GM12878 (cell line): ENCODE measurements around the gene ST7. TPM values are rescaled to one million over a fixed set of nuclear protein-coding genes. Genes with fewer than 3 reads are reported as not detected.

Source experiments
- CTCF ChIP-seq, 3 experiments: IDR thresholded peaks in 2 of 3; conservative IDR thresholded peaks in 1 of 3; 2 replicates each; pipeline ENCODE4 v1.5.1; 2011; ENCODE audit warnings: low read depth in 3 of 3, low read length in 3 of 3, mild to moderate bottlenecking in 3 of 3, control low read depth in 2 of 3, moderate library complexity in 2 of 3, inconsistent platforms in 1 of 3, mixed read lengths in 1 of 3; ENCODE audit not compliant: control insufficient read depth in 2 of 3, insufficient read depth in 1 of 3; ENCODE audit errors: extremely low read depth in 1 of 3
- ETV6 ChIP-seq, 2 experiments: fragments of 450-650 bp in 1 of 2; IDR thresholded peaks in 1 of 2; conservative IDR thresholded peaks in 1 of 2; 2 replicates each; pipeline ENCODE4 v1.6.1; 2014; ENCODE audit warnings: antibody characterized with exemption in 1 of 2, borderline replicate concordance in 1 of 2, low read depth in 1 of 2, mild to moderate bottlenecking in 1 of 2, moderate library complexity in 1 of 2
- EZH2 ChIP-seq: IDR thresholded peaks from 2 replicates; pipeline ENCODE4 v1.6.1; 2012; ENCODE audit warnings: low read depth, mild to moderate bottlenecking, control low read depth, inconsistent platforms, low read length, borderline replicate concordance; ENCODE audit not compliant: control insufficient read depth
- JUND ChIP-seq: IDR thresholded peaks from 2 replicates; pipeline ENCODE4 v1.6.1; 2012; ENCODE audit warnings: low read depth, mild to moderate bottlenecking, low read length, improper control_type of control experiment, moderate library complexity
- MEF2B ChIP-seq: fragments of 450-650 bp; IDR thresholded peaks from 2 replicates; pipeline ENCODE4 v1.6.1; 2018; ENCODE audit warnings: mild to moderate bottlenecking, moderate library complexity; ENCODE audit not compliant: partially characterized antibody, poor library complexity, severe bottlenecking
- NFYB ChIP-seq: IDR thresholded peaks from 2 replicates; pipeline ENCODE4 v1.6.1; 2011; ENCODE audit warnings: low read depth, mild to moderate bottlenecking, low read length, improper control_type of control experiment, moderate library complexity; ENCODE audit not compliant: insufficient read depth
- POLR2A ChIP-seq: IDR thresholded peaks from 2 replicates; pipeline ENCODE4 v1.6.1; 2011; ENCODE audit warnings: low read depth, mild to moderate bottlenecking, low read length
- RAD21 ChIP-seq: IDR thresholded peaks from 2 replicates; pipeline ENCODE4 v1.6.1; 2011; ENCODE audit warnings: mild to moderate bottlenecking, low read depth, low read length, moderate library complexity; ENCODE audit not compliant: insufficient read depth
- RFX5 ChIP-seq: IDR thresholded peaks from 2 replicates; pipeline ENCODE4 v1.6.1; 2011; ENCODE audit warnings: low read depth, low read length, improper control_type of control experiment
- ZNF592 ChIP-seq: fragments of 450-650 bp; IDR thresholded peaks from 2 replicates; pipeline ENCODE4 v1.6.1; 2017; ENCODE audit warnings: mild to moderate bottlenecking, moderate library complexity
- polyA plus RNA-seq, 11 experiments: library from polyadenylated mRNA; depleted of rRNA in 4 of 11; unstranded in 6 of 11; stranded (reverse) in 5 of 11; fragments of >200 nt; fragmentation: Nextera tagmentation in 4 of 11; fragmentation: Illumina TruSeq in 1 of 11; extraction: Ambion mirVana in 4 of 11; extraction: Trizol in 1 of 11; gene quantifications; 1 replicate in 1 of 11; 2 replicates in 10 of 11; pipeline versions ENCODE4 v1.2.1 to v1.2.3, GENCODE V29; 2011 to 2016; ENCODE audit warnings: inconsistent platforms in 2 of 11, missing spikeins in 2 of 11, low read depth in 1 of 11
- total RNA-seq, 4 experiments: library from RNA; depleted of rRNA in 3 of 4; stranded (reverse); fragments of >200 nt in 3 of 4; fragmentation: Illumina TruSeq in 1 of 4; extraction: Trizol in 1 of 4; gene quantifications; 2 replicates each; pipeline versions ENCODE4 v1.2.1 to v1.2.3, GENCODE V29; 2013 to 2021

Gene ST7
- total and polyA plus RNA-seq, 10 of the 15 experiments (the other 5 are each of a cell fraction or from before 2014, with no cell fraction given): 27.7 to 76.4 (median 53.6) TPM

- TF ChIP-seq ZNF592 (no peak), RAD21 (no peak), POLR2A (no peak), NFYB (no peak), MEF2B (no peak), CTCF (IDR thresholded peaks at IDR 0.05 in 2 of 3, conservative IDR thresholded peaks at IDR 0.05 in 1 of 3; ENCODE audit: control insufficient read depth in 2 of 3, extremely low read depth in 1 of 3, insufficient read depth in 1 of 3, low read depth in 3 of 3, low read length in 3 of 3) (no peak), EZH2 (no peak), RFX5 (no peak), ETV6 (conservative IDR thresholded peaks at IDR 0.05 in 1 of 2, IDR thresholded peaks at IDR 0.05 in 1 of 2; ENCODE audit: borderline replicate concordance in 1 of 2, low read depth in 1 of 2) (no peak), JUND (no peak)
Measured at GRCh38 chr7:116990056-116990455, 36.8 kb downstream of the ST7 start (continued).
